PFSK-1 (cell line): ENCODE measurements around the gene CEMIP2.

Source experiments
- FOXP2 ChIP-seq: optimal IDR thresholded peaks from 2 replicates; pipeline ENCODE3; 2011; ENCODE audit warnings: borderline replicate concordance, control low read depth, inconsistent platforms; ENCODE audit not compliant: insufficient read depth; ENCODE audit errors: extremely low read length, extremely low read depth
- POLR2AphosphoS5 ChIP-seq: IDR thresholded peaks from 2 replicates; pipeline ENCODE4 v1.6.1; 2012; ENCODE audit warnings: low read depth, mild to moderate bottlenecking, control low read depth, low read length, moderate library complexity
- SIN3A ChIP-seq: IDR thresholded peaks from 2 replicates; pipeline ENCODE4 v1.6.1; 2012; ENCODE audit warnings: mild to moderate bottlenecking, low read length, moderate library complexity, borderline replicate concordance; ENCODE audit not compliant: insufficient read depth
- TAF1 ChIP-seq: IDR thresholded peaks from 2 replicates; pipeline ENCODE4 v1.6.1; 2012; ENCODE audit warnings: low read length, control low read depth, borderline replicate concordance; ENCODE audit not compliant: insufficient read depth
- TF ChIP-seq, protein P1 (sequence below), 2 experiments: IDR thresholded peaks; 2 replicates each; pipeline versions ENCODE4 v1.6.1 to v1.8.0; 2011 to 2012; ENCODE audit warnings: low read depth in 2 of 2, low read length in 2 of 2, control low read depth in 1 of 2, inconsistent platforms in 1 of 2, mild to moderate bottlenecking in 1 of 2, moderate library complexity in 1 of 2; ENCODE audit not compliant: insufficient read depth in 1 of 2

CEMIP2 gene

DNA sequence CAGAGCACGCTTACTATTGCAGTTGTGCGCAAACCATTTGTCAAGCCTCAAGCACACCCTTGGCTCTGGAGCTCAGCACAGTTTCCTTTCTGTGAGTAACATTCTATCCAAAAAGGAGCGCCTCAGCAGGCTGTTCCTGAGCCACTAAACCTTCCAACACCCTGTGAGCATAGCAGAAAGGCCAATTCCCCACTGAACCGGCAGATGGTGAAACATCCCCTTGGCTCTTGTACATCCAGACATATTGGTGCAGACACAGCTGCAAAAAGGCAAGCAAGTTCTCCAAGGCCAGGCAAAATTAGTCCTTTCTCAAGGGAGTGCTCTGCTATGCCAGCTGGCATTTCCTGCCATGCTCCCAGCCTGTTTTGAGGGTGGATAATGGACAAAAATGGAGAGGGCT is 44.1 kb upstream of the CEMIP2 start:
- TF ChIP-seq SIN3A (no peak), TAF1 (no peak), POLR2AphosphoS5 (no peak), FOXP2 (no peak)
- TF ChIP-seq, protein P1, sequence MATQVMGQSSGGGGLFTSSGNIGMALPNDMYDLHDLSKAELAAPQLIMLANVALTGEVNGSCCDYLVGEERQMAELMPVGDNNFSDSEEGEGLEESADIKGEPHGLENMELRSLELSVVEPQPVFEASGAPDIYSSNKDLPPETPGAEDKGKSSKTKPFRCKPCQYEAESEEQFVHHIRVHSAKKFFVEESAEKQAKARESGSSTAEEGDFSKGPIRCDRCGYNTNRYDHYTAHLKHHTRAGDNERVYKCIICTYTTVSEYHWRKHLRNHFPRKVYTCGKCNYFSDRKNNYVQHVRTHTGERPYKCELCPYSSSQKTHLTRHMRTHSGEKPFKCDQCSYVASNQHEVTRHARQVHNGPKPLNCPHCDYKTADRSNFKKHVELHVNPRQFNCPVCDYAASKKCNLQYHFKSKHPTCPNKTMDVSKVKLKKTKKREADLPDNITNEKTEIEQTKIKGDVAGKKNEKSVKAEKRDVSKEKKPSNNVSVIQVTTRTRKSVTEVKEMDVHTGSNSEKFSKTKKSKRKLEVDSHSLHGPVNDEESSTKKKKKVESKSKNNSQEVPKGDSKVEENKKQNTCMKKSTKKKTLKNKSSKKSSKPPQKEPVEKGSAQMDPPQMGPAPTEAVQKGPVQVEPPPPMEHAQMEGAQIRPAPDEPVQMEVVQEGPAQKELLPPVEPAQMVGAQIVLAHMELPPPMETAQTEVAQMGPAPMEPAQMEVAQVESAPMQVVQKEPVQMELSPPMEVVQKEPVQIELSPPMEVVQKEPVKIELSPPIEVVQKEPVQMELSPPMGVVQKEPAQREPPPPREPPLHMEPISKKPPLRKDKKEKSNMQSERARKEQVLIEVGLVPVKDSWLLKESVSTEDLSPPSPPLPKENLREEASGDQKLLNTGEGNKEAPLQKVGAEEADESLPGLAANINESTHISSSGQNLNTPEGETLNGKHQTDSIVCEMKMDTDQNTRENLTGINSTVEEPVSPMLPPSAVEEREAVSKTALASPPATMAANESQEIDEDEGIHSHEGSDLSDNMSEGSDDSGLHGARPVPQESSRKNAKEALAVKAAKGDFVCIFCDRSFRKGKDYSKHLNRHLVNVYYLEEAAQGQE (IDR thresholded peaks at IDR 0.05; ENCODE audit: insufficient read depth in 1 of 2, low read depth in 2 of 2, low read length in 2 of 2), result no peak

DNA sequence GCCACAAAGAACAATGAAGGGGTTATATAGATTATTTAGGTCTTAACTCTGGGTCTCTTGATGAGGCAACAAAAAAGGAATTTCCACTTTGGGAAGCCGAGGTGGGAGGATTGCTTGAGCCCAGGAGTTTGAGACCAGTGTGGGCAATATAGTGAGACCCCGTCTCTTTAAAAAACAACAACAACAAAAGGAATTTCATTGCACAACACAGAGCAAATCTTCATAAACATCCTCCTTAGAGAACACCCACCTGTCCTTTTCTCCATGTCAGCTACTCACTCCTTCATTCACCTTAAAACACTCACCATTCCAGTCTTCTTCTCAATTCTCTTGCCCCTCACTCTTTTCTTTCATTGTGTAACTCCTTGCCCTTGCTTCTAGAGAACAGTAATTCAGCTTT is 39.8 kb upstream of the CEMIP2 start:
- TF ChIP-seq POLR2AphosphoS5 (no peak), FOXP2 (no peak)
- TF ChIP-seq, protein P1 (IDR thresholded peaks at IDR 0.05; ENCODE audit: insufficient read depth in 1 of 2, low read depth in 2 of 2, low read length in 2 of 2), result no peak

DNA sequence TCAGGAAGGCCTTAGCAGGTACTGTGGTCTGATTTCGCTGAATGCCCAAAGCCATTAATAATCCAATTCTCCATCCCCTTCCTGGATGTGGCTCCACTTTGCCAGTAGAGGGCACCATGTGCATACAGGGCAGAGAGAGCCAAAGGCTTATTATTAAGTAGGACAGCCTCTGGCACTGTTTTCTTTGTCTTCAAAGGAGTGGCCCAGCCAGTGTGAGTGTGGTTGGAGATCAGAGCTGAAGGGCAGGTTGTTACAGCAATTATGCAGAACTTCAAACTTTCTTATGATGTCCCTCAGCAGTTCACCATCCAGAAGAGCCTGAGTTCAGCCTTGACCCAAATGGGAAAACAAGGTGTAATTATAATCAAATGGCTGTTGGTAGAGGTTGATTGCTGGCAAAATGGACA is 38.6 kb upstream of the CEMIP2 start:
- TF ChIP-seq TAF1, result no peak
- TF ChIP-seq, protein P1 (IDR thresholded peaks at IDR 0.05; ENCODE audit: insufficient read depth in 1 of 2, low read depth in 2 of 2, low read length in 2 of 2), result no peak
- TF ChIP-seq FOXP2, result no peak
- TF ChIP-seq SIN3A, result no peak
- TF ChIP-seq POLR2AphosphoS5, result no peak

DNA sequence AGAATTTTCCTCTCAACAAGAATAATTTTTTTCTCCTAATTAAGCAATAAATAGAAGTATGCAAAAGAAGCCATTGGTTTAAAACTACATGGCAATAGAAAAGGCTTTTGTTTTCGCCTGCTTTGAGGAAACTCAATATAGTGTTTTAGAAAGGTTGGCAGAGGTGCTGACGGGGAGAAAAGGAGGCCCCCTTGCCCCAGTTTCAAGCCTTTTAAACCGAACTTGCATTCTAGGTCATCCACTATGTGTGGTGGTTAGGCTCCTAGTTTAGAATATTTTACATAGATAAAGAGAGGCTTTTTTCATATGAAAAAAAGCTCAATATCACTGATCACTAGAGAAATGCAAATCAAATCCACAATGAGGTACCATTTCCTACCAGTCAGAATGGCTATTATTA is 33.5 kb upstream of the CEMIP2 start:
- TF ChIP-seq, protein P1 (IDR thresholded peaks at IDR 0.05; ENCODE audit: insufficient read depth in 1 of 2, low read depth in 2 of 2, low read length in 2 of 2), result no peak
- TF ChIP-seq SIN3A (no peak), TAF1 (no peak), FOXP2 (no peak), POLR2AphosphoS5 (no peak)

DNA sequence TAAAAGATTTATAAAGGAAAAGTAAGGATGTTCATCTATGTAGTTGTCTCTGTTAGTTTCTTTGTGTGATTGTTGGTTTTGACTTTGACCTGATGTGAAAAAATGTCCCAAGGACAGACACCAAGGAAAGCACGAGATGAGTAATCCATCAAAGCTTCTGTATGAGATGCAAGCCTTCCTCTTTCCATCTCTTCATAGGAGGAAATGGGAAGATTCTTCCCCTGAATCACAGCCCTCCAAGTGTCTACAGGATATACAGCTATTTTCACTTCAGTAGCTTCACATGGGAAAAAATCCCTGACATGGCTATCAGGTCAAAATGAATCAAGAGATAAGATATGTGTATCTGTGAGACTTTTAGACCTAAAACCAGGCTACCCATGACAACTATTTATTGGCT is 29.0 kb upstream of the CEMIP2 start:
- TF ChIP-seq, protein P1 (IDR thresholded peaks at IDR 0.05; ENCODE audit: insufficient read depth in 1 of 2, low read depth in 2 of 2, low read length in 2 of 2), result no peak
- no peak for TF ChIP-seq POLR2AphosphoS5
